Glomerular endothelial cell (primary cell): ENCODE measurements around the gene ORAI3. TPM values are rescaled to one million over a fixed set of nuclear protein-coding genes. Genes with fewer than 3 reads are reported as not detected.

Experiments
- DNase-seq: peaks from one replicate; pipeline ENCODE4 v3.0.0-alpha.2; 2011; ENCODE audit warnings: low read depth, low spot score; ENCODE audit errors: extremely low read depth
- total RNA-seq: library from RNA; depleted of rRNA; stranded (reverse); fragments of >200 nt; gene quantifications from 2 replicates; pipeline ENCODE4 v1.2.3, GENCODE V29; 2015

Gene ORAI3
- total RNA-seq, 1 donor from 2014 or later, result 40.0 TPM

DNA sequence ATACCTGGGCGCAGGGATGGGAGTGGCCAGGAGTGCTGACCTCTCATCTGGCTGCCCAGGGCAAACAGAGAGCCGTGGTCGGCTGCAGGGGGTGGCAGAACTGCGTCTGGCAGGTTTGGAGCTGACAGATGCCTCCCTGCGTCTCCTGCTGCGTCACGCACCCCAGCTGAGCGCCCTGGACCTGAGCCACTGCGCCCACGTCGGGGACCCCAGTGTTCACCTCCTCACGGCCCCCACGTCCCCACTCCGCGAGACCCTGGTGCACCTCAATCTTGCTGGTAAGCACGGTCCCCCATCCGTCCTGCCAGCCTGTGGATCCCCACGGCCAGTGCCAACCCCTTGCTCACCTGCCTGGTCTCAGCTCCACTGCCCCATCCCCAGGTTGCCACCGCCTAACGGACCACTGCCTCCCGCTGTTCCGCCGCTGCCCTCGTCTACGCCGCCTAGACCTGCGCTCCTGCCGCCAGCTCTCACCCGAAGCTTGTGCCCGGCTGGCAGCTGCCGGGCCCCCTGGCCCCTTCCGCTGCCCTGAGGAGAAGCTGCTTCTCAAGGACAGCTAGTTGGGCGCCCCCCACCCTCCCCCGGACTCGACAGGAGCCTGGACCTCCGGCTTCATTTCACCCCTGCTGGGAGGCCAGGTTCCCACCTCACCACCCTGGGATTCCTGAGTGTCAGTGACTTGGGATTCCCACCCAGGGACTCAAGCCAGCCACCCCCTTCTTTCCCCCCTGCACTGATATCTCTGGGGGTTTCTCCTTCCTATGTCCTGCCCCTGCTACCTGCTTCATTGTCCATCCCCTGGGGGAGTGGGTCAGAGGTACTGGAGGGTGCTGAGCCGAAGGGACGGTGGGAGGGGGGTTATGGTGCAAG lies 2.0 kb upstream of the ORAI3 start:
- DNase-seq, result no peak

DNA sequence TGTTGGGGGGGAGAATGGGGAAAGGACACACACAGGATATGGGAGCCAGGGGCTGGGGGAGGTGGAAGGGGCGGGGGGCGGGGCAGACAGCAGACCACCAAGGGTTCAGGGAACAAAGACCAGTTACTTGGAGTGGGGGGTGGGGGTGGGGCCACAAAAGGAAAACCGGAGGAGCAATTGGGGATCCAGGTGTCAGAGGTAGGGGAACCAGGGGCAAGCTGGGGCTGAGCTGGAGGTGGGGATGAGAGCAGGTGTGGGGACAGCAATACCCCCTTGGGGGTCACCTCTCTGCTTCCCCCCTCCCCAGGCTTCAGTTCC lies 1.4 kb upstream of the ORAI3 start:
- DNase-seq, result no peak

DNA sequence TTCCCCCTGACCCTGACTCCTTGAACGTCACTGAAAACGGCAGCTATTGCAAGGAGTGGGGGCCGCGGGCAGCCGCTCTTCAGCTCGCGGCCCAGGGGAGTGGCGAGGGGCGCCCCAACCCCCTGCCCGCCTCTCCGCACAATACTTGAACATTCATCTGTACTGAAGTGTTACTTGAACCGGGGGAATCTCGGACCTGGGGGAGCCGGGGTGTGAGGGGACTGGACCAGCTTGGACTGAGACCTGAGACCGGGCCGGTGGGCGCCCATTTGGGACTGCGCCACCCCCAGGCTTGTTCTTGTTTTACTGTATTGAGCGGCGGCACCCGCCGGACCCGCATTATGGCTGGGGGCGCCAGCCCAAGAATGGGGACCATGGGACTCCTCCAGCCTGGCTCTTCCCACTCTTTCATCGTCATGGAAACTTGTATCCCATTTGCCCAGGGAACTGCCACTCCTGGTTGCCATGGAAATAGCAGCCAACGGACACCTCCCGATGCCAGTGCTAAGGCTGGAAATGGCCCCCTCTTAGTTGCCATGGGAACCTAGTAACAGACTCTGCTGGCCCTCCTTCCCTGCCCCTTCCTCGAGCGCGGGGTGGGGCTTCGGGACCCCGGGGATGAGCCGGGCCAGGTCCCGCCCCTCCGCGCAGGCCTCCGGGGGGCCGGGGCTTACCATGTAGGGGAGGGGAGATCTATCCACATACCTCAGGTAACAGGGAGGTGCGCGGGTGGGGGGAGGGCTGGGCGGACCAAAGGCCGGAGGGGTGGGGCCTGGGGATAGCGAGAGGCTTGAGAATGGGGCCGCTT lies 805 bp upstream of the ORAI3 start:
- peak; percentile 94 for DNase-seq

DNA sequence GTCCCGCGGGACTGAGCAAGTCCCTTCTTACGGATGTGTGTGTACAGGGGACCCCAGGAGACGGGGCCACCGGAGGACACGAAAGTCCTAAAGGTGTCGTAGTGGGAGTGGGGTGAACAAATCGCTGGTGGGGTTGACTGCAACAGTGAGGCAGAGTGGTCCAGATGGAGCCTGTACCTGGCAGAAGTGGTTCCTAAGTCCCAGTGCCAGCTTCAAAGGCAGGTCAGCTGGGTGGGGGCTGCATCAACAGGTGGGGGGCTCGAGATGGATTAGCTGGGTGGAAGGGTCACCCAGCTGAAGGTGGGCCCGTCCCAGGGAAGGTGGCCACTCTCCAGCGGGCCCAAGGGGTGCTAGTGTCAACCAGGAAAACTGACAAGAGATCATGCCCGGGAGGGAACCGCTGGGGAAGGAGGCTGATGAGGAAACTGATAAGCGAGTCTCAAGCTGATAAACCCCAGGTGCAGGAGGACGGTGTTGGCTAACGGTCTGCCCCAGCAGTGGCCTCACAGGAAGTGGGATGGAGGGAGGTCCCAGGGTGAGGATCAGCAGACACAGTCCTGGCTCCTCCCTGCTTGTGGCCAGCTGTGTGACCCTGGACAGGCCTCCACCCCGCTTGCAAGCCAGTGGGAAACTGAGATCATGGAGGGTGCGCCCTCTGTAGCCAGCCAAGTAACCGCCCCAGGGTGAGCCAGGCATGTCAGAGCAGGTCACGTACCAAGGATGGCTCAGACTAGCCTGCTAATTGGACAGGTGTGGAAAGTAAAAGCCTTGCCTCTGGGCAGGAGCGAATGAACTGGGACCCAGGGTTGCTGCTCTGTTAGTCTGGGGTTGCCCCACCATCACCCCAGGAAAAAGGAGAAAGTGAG lies 1.0 kb downstream of the ORAI3 start:
- DNase-seq, result no peak

DNA sequence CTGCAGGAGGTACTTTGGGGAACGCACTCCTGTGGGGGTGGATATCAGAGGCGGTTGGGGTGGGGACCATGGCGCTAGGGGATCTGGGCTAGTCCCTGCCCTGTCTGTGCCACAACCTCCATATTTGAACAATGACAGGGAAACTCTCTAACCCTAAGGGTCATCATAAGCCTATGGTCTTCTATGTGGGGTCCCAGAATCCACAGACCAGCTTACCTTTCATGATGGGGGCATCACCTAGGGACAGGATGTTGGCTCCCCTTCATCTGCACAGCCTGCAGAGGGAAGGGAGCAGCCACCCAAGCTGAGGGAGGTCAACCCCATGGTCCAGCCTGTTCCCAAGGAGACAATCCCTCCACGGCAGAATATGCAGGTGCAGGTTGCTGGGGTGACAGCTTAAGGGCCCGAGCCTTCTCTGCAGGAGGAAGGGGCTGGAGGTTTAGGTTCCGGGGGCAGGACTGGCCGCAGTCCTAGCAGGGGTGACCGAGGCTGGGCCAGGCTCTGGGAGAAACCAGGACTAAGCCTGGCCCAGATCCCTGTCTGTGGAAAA lies 1.7 kb downstream of the ORAI3 start:
- DNase-seq, result no peak

DNA sequence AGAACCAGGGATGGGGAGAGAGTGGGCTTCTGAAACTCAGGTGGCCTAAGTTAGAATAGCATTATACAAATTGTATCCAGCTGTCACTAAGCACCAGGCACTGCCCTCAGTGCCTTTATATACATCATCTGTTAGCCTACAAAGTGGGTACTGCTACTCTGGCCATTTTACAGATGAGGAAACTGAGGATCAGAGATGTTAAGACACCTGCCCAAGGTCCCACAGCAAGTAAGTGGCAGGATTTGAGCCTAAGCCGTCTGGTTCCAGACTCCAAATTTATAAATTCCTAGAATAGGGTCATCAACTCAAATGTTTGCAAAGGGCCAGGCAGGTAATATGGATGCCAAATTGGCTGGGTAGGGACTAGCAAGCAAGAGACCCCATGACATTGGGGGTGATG lies 2.3 kb downstream of the ORAI3 start:
- DNase-seq, result no peak

DNA sequence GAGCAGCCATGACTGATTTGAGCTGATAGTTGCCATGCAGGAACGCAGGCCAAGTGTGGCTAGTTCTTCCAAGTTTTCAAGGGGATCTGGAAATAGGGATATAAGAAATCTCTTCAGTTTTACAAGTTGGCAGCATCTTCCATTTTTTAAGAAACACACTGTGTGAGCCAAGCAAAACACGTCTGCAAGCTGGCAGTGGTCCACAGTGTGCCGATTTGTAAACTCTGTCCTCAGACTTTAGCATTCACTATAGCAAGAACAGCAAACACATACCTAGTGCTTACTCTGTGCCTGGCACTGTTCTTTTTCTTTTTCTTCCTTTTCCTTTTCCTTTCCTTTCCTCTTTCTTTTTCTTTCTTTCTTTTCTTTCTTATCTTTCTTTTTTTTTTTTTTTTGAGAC lies 2.9 kb downstream of the ORAI3 start:
- no peak for DNase-seq

DNA sequence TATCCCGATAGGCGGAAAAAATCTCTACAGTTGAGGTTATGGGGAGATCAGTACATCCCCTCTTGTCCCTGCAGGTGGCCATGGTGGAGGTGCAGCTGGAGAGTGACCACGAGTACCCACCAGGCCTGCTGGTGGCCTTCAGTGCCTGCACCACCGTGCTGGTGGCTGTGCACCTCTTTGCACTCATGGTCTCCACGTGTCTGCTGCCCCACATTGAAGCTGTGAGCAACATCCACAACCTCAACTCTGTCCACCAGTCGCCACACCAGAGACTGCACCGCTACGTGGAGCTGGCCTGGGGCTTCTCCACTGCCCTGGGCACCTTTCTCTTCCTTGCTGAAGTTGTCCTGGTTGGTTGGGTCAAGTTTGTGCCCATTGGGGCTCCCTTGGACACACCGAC lies 4.2 kb downstream of the ORAI3 start:
- DNase-seq, result no peak

DNA sequence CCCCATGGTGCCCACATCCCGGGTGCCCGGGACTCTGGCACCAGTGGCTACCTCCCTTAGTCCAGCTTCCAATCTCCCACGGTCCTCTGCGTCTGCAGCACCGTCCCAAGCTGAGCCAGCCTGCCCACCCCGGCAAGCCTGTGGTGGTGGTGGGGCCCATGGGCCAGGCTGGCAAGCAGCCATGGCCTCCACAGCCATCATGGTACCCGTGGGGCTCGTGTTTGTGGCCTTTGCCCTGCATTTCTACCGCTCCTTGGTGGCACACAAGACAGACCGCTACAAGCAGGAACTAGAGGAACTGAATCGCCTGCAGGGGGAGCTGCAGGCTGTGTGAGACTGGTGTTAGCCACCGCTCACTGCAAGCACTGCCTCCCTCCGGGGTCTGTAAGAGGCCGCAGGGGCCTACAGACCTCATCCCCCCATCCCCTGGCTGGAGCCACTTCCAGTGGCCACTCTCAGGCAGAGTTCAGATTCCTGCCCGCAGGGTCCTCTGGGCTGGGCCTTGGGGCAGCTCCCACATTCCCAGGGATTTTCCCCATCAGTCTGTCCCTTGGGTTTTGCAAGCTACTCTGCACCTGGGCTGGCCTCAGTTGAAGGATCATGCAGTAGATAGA lies 4.8 kb downstream of the ORAI3 start:
- no peak for DNase-seq

DNA sequence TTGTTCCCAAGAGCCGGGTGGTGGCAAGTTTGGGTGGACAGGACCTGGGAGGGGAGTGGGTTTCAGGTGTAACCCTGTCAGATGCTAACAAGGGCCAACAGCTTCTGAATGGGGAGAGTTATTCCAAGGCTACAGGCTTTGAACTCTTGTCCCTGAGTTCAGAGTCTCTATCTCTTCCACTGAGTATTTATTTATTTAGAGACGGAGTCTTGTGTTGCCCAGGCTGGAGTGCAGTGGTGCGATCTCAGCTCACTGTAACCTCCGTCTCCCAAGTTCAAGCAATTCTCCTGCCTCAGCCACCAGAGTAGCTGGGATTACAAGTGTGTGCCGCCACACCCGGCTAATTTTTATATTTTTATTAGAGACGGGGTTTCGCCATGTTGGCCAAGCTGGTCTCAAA lies 6.1 kb downstream of the ORAI3 start:
- DNase-seq, result no peak

DNA sequence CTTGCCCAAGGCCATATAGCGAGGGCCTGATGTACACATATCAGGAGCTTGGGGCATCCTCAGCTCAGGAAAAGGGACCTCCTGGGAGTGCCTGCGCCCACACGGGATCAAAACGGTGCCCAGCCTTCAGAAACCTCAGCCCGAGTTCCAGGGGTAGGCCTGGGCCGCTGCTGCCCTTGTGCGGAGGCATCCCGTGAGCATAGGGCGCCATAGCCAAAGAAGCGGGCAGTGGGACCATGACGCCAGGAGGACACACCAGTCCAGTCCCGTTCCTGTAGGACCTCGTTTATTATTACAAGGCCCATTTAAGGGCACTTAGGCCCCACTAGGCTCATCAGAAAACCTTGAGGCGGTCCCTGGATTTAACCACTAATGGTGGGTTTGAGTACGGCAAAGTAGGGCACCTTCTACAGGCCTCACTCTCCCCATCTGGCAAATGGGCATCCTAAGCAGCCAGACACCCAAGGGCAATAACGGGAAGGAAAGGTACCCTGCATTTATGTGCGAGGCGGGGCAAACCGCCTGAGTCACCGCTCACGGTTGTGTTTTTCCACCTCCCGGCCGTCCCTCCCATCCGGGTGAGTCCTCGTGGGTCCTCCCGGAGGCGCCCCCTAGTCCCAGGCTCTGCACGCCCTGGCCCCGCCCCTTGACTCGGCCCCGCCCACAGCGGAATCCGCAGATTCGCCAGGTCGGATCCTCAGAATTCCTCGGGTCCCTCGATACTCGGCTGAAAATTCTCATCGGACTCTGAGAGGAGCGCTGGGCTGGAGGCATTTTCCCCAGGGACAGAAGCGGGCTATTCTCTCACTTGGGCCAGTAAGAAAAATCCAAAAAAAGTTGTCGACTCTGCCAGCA lies 8.0 kb downstream of the ORAI3 start:
- peak; percentile 50 for DNase-seq

DNA sequence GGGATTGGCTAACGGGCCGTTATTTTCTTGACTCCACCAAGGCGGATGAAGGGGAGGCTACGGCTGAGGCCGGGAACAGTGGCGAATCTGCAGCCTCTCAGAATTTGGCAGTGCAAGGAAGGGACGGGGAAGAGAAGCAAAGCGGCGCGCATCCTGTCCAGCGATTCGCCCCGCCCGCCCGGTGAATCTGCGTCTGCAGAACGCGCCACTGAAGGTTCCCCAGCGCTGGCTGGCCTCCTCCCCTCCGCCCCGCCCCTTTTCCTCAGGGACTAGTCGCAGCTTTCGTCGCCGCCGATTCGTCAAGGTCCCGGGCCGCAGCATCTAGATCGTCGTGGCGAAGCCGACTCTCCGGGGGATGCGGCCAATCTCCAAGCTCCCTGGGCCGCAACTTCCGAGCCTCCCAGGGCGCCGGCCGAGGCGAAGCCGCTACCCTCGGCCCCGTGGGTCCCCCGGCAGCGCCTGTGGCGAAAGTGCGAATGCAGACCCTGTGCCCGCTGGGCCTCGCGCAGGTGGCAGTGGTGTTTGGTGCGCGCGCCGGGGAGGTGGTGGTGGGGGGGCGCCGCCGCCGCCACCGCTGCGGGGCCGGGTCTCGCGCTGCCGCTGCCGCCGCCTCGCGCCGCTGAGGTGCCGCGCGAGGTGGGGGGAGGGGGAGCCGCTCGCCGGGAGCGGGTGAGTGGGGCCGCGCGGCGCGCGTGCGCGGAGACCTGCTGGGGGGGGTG lies 8.7 kb downstream of the ORAI3 start, which contains the start of gene SETD1A:
TSS of gene SETD1A (plus strand) at position 299 of the 719 bp plus-strand sequence. CDS start 978 bp downstream, outside the sequence.
- DNase-seq, result peak; percentile 64

DNA sequence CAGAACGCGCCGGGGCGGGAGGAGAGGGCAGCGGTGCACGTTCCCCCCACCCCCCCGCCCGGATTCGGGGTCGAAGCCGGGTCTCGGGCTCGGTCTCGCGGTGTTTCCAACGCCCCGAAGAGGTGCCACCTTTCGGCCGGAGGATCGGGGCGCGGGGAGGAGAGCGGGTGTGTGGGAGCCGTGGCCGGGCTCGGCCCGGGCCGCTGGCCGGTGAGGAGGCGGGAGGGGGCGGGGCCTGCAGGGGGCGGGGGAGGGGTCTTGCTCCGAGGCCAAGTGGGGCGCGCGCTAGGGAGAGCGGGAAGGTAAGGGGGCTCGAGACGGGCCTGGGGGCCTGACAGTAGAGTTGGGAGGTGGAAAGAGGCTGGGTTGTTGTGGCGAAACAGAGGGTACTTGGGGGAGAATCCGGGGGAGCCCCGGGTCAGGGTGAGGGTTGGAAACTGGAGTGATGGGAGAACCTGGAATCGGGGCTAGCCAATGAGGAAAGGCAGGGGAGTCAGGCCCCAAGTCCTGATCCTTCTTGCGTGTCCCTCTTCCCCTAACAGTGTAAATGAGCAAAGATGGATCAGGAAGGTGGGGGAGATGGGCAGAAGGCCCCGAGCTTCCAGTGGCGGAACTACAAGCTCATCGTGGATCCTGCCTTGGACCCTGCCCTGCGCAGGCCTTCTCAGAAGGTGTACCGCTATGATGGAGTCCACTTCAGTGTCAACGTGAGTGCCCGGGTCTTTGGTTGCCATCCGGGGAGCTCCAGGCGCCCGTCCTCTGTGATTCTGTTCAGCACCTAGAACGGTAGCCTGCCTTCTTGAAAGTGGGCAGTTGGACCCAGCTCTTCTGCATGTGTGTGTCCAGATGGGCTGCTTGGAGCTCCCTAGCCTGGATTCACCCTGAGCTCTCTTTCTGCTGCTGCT lies 9.6 kb downstream of the ORAI3 start:
- no peak for DNase-seq

DNA sequence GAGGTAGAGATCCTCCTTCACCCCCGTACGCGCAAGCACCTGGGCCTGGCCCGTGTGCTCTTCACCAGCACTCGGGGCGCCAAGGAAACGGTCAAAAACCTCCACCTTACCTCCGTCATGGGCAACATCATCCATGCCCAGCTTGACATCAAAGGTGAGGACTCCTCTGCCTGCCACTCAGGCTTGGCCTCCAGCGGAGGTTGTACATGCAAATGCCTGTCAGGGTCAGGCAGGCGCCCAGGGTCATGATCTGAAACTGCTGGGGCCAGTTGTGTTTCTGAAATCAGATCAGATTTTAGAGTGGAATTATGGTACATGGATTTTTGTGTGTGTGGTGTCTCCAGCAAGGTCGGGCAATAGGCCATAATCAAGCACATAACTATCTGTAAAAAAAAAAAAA lies 12.5 kb downstream of the ORAI3 start:
- no peak for DNase-seq

DNA sequence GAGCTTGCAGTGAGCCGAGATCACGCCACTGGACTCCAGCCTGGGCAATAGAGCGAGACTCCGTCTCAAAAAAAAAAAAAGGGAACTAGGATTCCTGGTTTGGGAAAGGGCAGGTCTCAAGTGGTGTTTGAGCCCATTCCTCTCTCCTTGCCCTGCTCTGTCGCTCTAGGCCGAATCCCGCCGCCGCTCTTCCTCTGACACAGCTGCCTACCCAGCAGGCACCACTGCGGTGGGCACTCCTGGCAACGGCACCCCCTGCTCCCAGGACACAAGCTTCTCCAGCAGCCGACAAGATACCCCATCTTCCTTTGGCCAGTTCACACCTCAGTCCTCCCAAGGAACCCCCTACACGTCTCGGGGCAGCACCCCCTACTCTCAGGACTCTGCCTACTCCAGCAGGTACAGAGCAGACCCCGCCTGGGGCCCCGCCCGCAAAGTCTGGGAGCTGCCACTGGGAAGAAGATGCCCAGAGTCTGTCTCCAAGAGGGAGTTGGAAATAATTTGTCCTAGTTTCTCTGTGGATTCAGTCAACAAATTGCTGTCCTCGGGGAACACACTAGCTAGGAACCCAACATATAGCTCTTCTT lies 15.2 kb downstream of the ORAI3 start:
- DNase-seq, result no peak

DNA sequence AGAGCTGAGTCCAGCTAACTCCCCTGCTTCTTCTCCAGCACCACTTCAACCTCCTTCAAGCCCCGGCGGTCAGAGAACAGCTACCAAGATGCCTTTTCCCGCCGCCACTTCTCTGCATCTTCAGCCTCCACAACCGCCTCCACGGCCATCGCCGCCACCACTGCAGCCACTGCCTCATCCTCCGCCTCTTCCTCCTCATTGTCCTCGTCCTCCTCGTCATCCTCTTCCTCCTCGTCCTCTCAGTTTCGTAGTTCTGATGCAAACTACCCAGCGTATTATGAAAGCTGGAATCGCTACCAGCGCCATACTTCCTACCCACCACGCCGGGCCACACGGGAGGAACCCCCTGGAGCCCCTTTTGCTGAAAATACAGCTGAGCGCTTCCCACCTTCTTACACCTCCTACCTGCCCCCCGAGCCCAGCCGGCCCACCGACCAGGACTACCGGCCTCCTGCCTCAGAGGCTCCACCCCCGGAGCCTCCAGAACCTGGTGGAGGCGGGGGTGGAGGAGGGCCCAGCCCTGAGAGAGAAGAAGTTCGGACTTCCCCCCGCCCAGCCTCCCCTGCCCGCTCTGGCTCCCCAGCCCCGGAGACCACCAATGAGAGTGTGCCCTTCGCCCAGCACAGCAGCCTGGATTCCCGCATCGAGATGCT lies 15.8 kb downstream of the ORAI3 start:
- no peak for DNase-seq

DNA sequence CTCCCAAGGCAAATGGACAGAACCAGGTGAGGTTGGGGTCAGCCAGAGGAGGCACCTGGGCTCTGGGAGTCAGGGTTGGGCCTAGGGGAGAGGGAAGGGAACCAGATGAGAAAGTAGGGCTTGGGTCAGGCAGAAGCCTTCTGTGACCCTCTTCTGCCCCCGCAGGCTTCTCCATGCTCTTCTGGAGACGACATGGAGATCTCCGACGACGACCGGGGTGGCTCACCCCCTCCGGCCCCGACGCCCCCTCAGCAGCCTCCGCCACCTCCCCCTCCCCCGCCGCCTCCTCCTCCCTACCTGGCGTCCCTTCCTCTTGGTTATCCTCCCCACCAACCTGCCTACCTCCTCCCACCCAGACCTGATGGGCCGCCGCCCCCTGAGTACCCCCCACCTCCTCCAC lies 16.6 kb downstream of the ORAI3 start:
- DNase-seq, result no peak
